ENCODE results near the gene ACTL10.

DNA sequence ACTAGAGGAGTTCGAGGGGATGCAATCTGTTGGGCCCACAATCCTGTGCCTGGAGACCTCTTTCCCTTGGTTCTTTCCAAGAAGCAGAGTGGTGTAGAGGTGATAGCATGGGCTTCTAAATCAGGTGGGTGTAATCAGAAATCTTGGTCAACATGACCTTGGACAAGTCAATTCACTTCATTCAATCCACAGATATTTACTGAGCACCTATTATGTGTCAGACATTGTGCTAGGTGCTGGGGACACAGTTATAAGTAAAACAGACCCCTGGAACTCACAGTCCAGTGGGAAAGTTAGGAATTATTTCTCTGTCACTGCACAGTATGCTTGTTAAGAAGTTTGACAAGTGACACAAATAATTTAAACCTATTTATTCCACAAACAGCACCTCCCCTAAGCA, 22.8 kb downstream of the ACTL10 start:
- no peak for TF ChIP-seq POLR2A (IDR thresholded peaks at IDR 0.05)
- TF ChIP-seq, protein P1, sequence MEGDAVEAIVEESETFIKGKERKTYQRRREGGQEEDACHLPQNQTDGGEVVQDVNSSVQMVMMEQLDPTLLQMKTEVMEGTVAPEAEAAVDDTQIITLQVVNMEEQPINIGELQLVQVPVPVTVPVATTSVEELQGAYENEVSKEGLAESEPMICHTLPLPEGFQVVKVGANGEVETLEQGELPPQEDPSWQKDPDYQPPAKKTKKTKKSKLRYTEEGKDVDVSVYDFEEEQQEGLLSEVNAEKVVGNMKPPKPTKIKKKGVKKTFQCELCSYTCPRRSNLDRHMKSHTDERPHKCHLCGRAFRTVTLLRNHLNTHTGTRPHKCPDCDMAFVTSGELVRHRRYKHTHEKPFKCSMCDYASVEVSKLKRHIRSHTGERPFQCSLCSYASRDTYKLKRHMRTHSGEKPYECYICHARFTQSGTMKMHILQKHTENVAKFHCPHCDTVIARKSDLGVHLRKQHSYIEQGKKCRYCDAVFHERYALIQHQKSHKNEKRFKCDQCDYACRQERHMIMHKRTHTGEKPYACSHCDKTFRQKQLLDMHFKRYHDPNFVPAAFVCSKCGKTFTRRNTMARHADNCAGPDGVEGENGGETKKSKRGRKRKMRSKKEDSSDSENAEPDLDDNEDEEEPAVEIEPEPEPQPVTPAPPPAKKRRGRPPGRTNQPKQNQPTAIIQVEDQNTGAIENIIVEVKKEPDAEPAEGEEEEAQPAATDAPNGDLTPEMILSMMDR (IDR thresholded peaks at IDR 0.05) = no peak

All from sigmoid colon (tissue), 3 donors.